ENCODE measurements around the gene DIP2C. TPM values are rescaled to one million over a fixed set of nuclear protein-coding genes. Genes with fewer than 3 reads are reported as not detected.
A peak's percentile ranks its signal among the peaks of the same experiment; 100 is the strongest.

DIP2C gene
- total RNA-seq, 2 donors from 2014 or later, result 13.0 to 13.7 TPM

- WGBS, 2 experiments (ENCODE audit: insufficient coverage in 1 of 2, insufficient read length in 1 of 2), result 94 to 100% methylated on average over 3 of the region's 3 CpGs
- no peak for TF ChIP-seq CTCF (conservative IDR thresholded peaks at IDR 0.05)
- Mint-ChIP-seq H3K9me3 (no peaks in the 10 kb centered on the region), H3K27ac (no peak overlapping the region), H3K27me3 (ENCODE audit: insufficient read depth) (peaks cover 17% of the 10 kb centered on the region), H3K36me3 (ENCODE audit: low read depth) (peaks cover 58% of the 10 kb centered on the region), H3K4me3 (no peak overlapping the region), H3K4me1 (peaks cover 28% of the 10 kb centered on the region)
- Histone ChIP-seq H3K9me3 (ENCODE audit: control insufficient read depth, low read length) (peaks cover 31% of the 10 kb centered on the region), H3K4me1 (ENCODE audit: control insufficient read depth, insufficient read depth, low read length) (peaks cover 9% of the 10 kb centered on the region), H3K36me3 (ENCODE audit: control insufficient read depth, insufficient read depth, low read length) (peaks cover 49% of the 10 kb centered on the region), H3K27me3 (ENCODE audit: control insufficient read depth, insufficient read depth, low read length, poor library complexity, severe bottlenecking) (peaks cover 19% of the 10 kb centered on the region), H3K27ac (ENCODE audit: low read depth, low read length) (no peak overlapping the region), H3K4me3 (ENCODE audit: low read length) (no peak overlapping the region), H3K9ac (ENCODE audit: extremely low read depth, low read length, poor library complexity, severe bottlenecking) (no peak overlapping the region)
- no peak for DNase-seq
Measured at GRCh38 chr10:408236-408635, 281.2 kb downstream of the DIP2C start.

GRCh38 chr10:406976-407375 is 282.5 kb downstream of the DIP2C start:
- peaks cover 31% of the 10 kb centered on the region for H3K9me3 ChIP-seq (ENCODE audit: control insufficient read depth, low read length)
- TF ChIP-seq CTCF (conservative IDR thresholded peaks at IDR 0.05), result no peak
- no peak for DNase-seq
- WGBS, 2 experiments (ENCODE audit: insufficient coverage in 1 of 2, insufficient read length in 1 of 2), result 94 to 100% methylated on average over 13 of the region's 13 CpGs
- H3K27ac Mint-ChIP-seq, result no peak overlapping the region
- peaks cover 19% of the 10 kb centered on the region for H3K27me3 ChIP-seq (ENCODE audit: control insufficient read depth, insufficient read depth, low read length, poor library complexity, severe bottlenecking)
- H3K4me3 Mint-ChIP-seq, result no peak overlapping the region
- no peak overlapping the region for H3K4me3 ChIP-seq (ENCODE audit: low read length)
- H3K36me3 ChIP-seq (ENCODE audit: control insufficient read depth, insufficient read depth, low read length), result peaks cover 45% of the 10 kb centered on the region
- H3K27me3 Mint-ChIP-seq (ENCODE audit: insufficient read depth), result peaks cover 15% of the 10 kb centered on the region
- H3K27ac ChIP-seq (ENCODE audit: low read depth, low read length), result no peak overlapping the region
- peaks cover 9% of the 10 kb centered on the region for H3K4me1 ChIP-seq (ENCODE audit: control insufficient read depth, insufficient read depth, low read length)
- no peak overlapping the region for H3K9ac ChIP-seq (ENCODE audit: extremely low read depth, low read length, poor library complexity, severe bottlenecking)
- H3K36me3 Mint-ChIP-seq (ENCODE audit: low read depth), result peaks cover 53% of the 10 kb centered on the region
- H3K9me3 Mint-ChIP-seq, result no peaks in the 10 kb centered on the region
- H3K4me1 Mint-ChIP-seq, result peaks cover 28% of the 10 kb centered on the region

- H3K27ac Mint-ChIP-seq, result peak overlapping the region; percentile 32
- WGBS, 2 experiments (ENCODE audit: insufficient coverage in 1 of 2, insufficient read length in 1 of 2), result 67 to 85% methylated on average over 4 to 12 of the region's 12 CpGs
- no peak overlapping the region for H3K4me3 Mint-ChIP-seq
- no peak for TF ChIP-seq CTCF (conservative IDR thresholded peaks at IDR 0.05)
- H3K27me3 ChIP-seq (ENCODE audit: control insufficient read depth, insufficient read depth, low read length, poor library complexity, severe bottlenecking), result peaks cover 19% of the 10 kb centered on the region
- peaks cover 23% of the 10 kb centered on the region for H3K4me1 Mint-ChIP-seq
- H3K9me3 Mint-ChIP-seq, result no peaks in the 10 kb centered on the region
- peaks cover 53% of the 10 kb centered on the region for H3K36me3 Mint-ChIP-seq (ENCODE audit: low read depth)
- no peak for DNase-seq
- H3K27ac ChIP-seq (ENCODE audit: low read depth, low read length), result no peak overlapping the region
- peaks cover 10% of the 10 kb centered on the region for H3K27me3 Mint-ChIP-seq (ENCODE audit: insufficient read depth)
- no peak overlapping the region for H3K9ac ChIP-seq (ENCODE audit: extremely low read depth, low read length, poor library complexity, severe bottlenecking)
- H3K36me3 ChIP-seq (ENCODE audit: control insufficient read depth, insufficient read depth, low read length), result peaks cover 45% of the 10 kb centered on the region
- peaks cover 31% of the 10 kb centered on the region for H3K9me3 ChIP-seq (ENCODE audit: control insufficient read depth, low read length)
- H3K4me3 ChIP-seq (ENCODE audit: low read length), result no peak overlapping the region
- H3K4me1 ChIP-seq (ENCODE audit: control insufficient read depth, insufficient read depth, low read length), result peaks cover 9% of the 10 kb centered on the region
Measured at GRCh38 chr10:405648-406047, 283.8 kb downstream of the DIP2C start.
